H1 (cell line): ENCODE results near the gene CFAP157. TPM values are rescaled to one million over a fixed set of nuclear protein-coding genes. Genes with fewer than 3 reads are reported as not detected.

Experiments
- CTCF ChIA-PET: fragments of 300-600 bp; sonication (Branson Sonifier 250); formaldehyde crosslinking; loops from one replicate; lab custom pipeline; 2021; ENCODE audit not compliant: partially characterized antibody; lab: Charles Lee
- POLR2A ChIA-PET: fragments of 300-600 bp; sonication (Branson Sonifier 250); formaldehyde crosslinking; loops from one replicate; lab custom pipeline; 2021; ENCODE audit warnings: inconsistent platforms; ENCODE audit not compliant: partially characterized antibody; lab: Charles Lee
- DNase-seq, 2 experiments: peaks; one replicate each; pipeline versions ENCODE4 v3.0.0 to v3.0.0-alpha.2; 2010 to 2022; ENCODE audit warnings: low spot score in 2 of 2, low read depth in 1 of 2, mixed read lengths in 1 of 2
- FAIRE-seq: peaks from 2 replicates; lab custom pipeline; 2011; peaks lifted over from hg19 to GRCh38; lab: Jason Lieb, UNC
- H2AFZ ChIP-seq: 2 replicates; pipeline ENCODE4 v1.8.1; 2012; ENCODE audit warnings: low read length, inconsistent platforms
- H2AK5ac ChIP-seq: 2 replicates; pipeline ENCODE4 v1.6.1; 2013; ENCODE audit warnings: low read depth, low read length
- H2BK120ac ChIP-seq: replicated peaks from 2 replicates; pipeline ENCODE3; 2013; ENCODE audit warnings: low read depth, low read length, inconsistent platforms
- H2BK12ac ChIP-seq: 2 replicates; pipeline ENCODE4 v1.6.1; 2013; ENCODE audit warnings: low read depth, low read length
- H2BK15ac ChIP-seq: 2 replicates; pipeline ENCODE4 v1.6.1; 2013; ENCODE audit warnings: low read length
- H2BK20ac ChIP-seq: 2 replicates; pipeline ENCODE4 v1.6.1; 2013; ENCODE audit warnings: low read length
- H2BK5ac ChIP-seq: 2 replicates; pipeline ENCODE4 v1.6.1; 2013; ENCODE audit warnings: low read depth, low read length
- H3K14ac ChIP-seq: 2 replicates; pipeline ENCODE4 v1.6.1; 2013; ENCODE audit warnings: inconsistent platforms; ENCODE audit not compliant: insufficient read length
- H3K18ac ChIP-seq: 2 replicates; pipeline ENCODE4 v1.6.1; 2013; ENCODE audit warnings: low read length; ENCODE audit errors: extremely low read depth
- H3K23ac ChIP-seq: 2 replicates; pipeline ENCODE4 v1.6.1; 2013; ENCODE audit warnings: inconsistent platforms; ENCODE audit not compliant: insufficient read length
- H3K23me2 ChIP-seq: 2 replicates; pipeline ENCODE4 v1.6.1; 2013; ENCODE audit warnings: low read depth, low read length
- H3K27ac ChIP-seq: 2 replicates; pipeline ENCODE4 v1.6.1; 2011; ENCODE audit warnings: low read depth, low read length, inconsistent platforms
- H3K27me3 ChIP-seq, 4 experiments: replicated peaks in 1 of 4; 1 replicate in 1 of 4; 2 replicates in 3 of 4; pipeline versions ENCODE4 v1.6.1 to v1.8.1; 2011 to 2013; ENCODE audit warnings: low read length in 3 of 4, mild to moderate bottlenecking in 3 of 4, inconsistent platforms in 2 of 4, mixed read lengths in 2 of 4, moderate library complexity in 1 of 4; ENCODE audit not compliant: control insufficient read depth in 3 of 4, insufficient read depth in 3 of 4; ENCODE audit errors: extremely low read depth in 1 of 4
- H3K36me3 ChIP-seq, 4 experiments: 2 replicates each; pipeline versions ENCODE4 v1.6.1 to v1.8.1; 2011 to 2013; ENCODE audit warnings: mild to moderate bottlenecking in 4 of 4, low read length in 3 of 4, moderate library complexity in 2 of 4, control low read depth in 1 of 4, inconsistent platforms in 1 of 4; ENCODE audit not compliant: insufficient read depth in 4 of 4, control insufficient read depth in 2 of 4
- H3K4ac ChIP-seq: replicated peaks from 2 replicates; pipeline ENCODE3; 2013; ENCODE audit warnings: low read length, low read depth, mixed read lengths, inconsistent platforms; ENCODE audit not compliant: insufficient read length
- H3K4me1 ChIP-seq, 4 experiments: replicated peaks in 1 of 4; 1 replicate in 1 of 4; 2 replicates in 3 of 4; pipeline versions ENCODE4 v1.6.1 to v1.8.1; 2011 to 2013; ENCODE audit warnings: low read length in 3 of 4, inconsistent platforms in 2 of 4, mixed read lengths in 1 of 4; ENCODE audit not compliant: insufficient read depth in 4 of 4, control insufficient read depth in 3 of 4
- H3K4me2 ChIP-seq, 2 experiments: 2 replicates each; pipeline versions ENCODE4 v1.6.1 to v1.8.1; 2011 to 2013; ENCODE audit warnings: low read depth in 2 of 2, low read length in 2 of 2, control low read depth in 1 of 2, inconsistent platforms in 1 of 2, mild to moderate bottlenecking in 1 of 2; ENCODE audit not compliant: insufficient read depth in 1 of 2
- H3K4me3 ChIP-seq, 4 experiments: fragments of 200-600, 300-600 bp in 1 of 4; sonication (generic), shearing (Covaris generic), sonication (Bioruptor Twin) in 1 of 4; 2 replicates each; pipeline versions ENCODE4 v1.5.1 to v1.8.1; 2011 to 2016; ENCODE audit warnings: low read length in 4 of 4, low read depth in 3 of 4, control low read depth in 2 of 4, inconsistent platforms in 2 of 4, mild to moderate bottlenecking in 2 of 4, mixed read lengths in 1 of 4, moderate library complexity in 1 of 4; ENCODE audit not compliant: insufficient read depth in 2 of 4; ENCODE audit errors: extremely low read depth in 1 of 4
- H3K56ac ChIP-seq: replicated peaks from 2 replicates; pipeline ENCODE3; 2013; ENCODE audit warnings: low read depth, mild to moderate bottlenecking, mixed read lengths, low read length, inconsistent platforms; ENCODE audit not compliant: insufficient read length
- H3K79me1 ChIP-seq: 2 replicates; pipeline ENCODE4 v1.6.1; 2013; ENCODE audit warnings: low read depth, low read length, control low read depth
- H3K79me2 ChIP-seq, 2 experiments: 2 replicates each; pipeline versions ENCODE4 v1.6.1 to v1.8.1; 2012 to 2013; ENCODE audit warnings: low read length in 2 of 2, mild to moderate bottlenecking in 2 of 2, inconsistent platforms in 1 of 2; ENCODE audit not compliant: insufficient read depth in 2 of 2, control insufficient read depth in 1 of 2
- H3K9ac ChIP-seq, 4 experiments: replicated peaks in 1 of 4; 1 replicate in 1 of 4; 2 replicates in 3 of 4; pipeline versions ENCODE4 v1.6.1 to v1.8.1; 2011 to 2013; ENCODE audit warnings: low read depth in 3 of 4, low read length in 3 of 4, control low read depth in 2 of 4, mild to moderate bottlenecking in 2 of 4, moderate library complexity in 2 of 4, inconsistent platforms in 1 of 4; ENCODE audit errors: extremely low read depth in 1 of 4
- H3K9me3 ChIP-seq, 2 experiments: 2 replicates each; pipeline versions ENCODE4 v1.6.1 to v1.8.1; 2012 to 2013; ENCODE audit warnings: mild to moderate bottlenecking in 2 of 2, moderate library complexity in 2 of 2, control low read depth in 1 of 2, inconsistent platforms in 1 of 2, low read depth in 1 of 2, low read length in 1 of 2, mixed read lengths in 1 of 2; ENCODE audit not compliant: insufficient read depth in 2 of 2
- H4K20me1 ChIP-seq, 2 experiments: replicated peaks in 1 of 2; 2 replicates each; pipeline versions ENCODE3 to v1.8.1; 2011 to 2013; ENCODE audit warnings: inconsistent platforms in 2 of 2, low read length in 2 of 2, mild to moderate bottlenecking in 1 of 2; ENCODE audit not compliant: insufficient read depth in 2 of 2, control insufficient read depth in 1 of 2
- H4K5ac ChIP-seq: 2 replicates; pipeline ENCODE4 v1.6.1; 2013; ENCODE audit warnings: low read length, low read depth, mixed read lengths, inconsistent platforms; ENCODE audit not compliant: insufficient read length
- H4K8ac ChIP-seq: 2 replicates; pipeline ENCODE4 v1.8.0; 2013; ENCODE audit warnings: mild to moderate bottlenecking, moderate library complexity, low read length, inconsistent platforms; ENCODE audit not compliant: insufficient read depth; ENCODE audit errors: extremely low read depth
- H4K91ac ChIP-seq: replicated peaks from 2 replicates; pipeline ENCODE3; 2013; ENCODE audit warnings: low read length, mixed read lengths, inconsistent platforms; ENCODE audit not compliant: insufficient read length
- BCL11A ChIP-seq, 2 experiments: IDR thresholded peaks; one replicate each; pipeline ENCODE4 v1.6.1; 2011; ENCODE audit warnings: low read depth in 2 of 2, low read length in 2 of 2, mild to moderate bottlenecking in 2 of 2
- CBX5 ChIP-seq: fragments of 300-800, 300-1000 bp; sonication (generic); IDR thresholded peaks from 2 replicates; pipeline ENCODE4 v1.7.1; 2016; ENCODE audit warnings: antibody characterized with exemption, low read length, low read depth
- KDM1A ChIP-seq: fragments of 200-600, 300-600 bp; sonication (generic); IDR thresholded peaks from 2 replicates; pipeline ENCODE4 v1.7.1; 2016; ENCODE audit warnings: mild to moderate bottlenecking, low read length, borderline replicate concordance
- SAP30 ChIP-seq: fragments of 300-600 bp; sonication (generic); IDR thresholded peaks from 2 replicates; pipeline ENCODE4 v1.7.1; 2012; ENCODE audit warnings: low read length, moderate library complexity, mild to moderate bottlenecking, inconsistent platforms; ENCODE audit not compliant: insufficient read depth, insufficient replicate concordance
- SP4 ChIP-seq: IDR thresholded peaks from 2 replicates; pipeline ENCODE4 v1.6.1; 2012; ENCODE audit warnings: low read length, inconsistent platforms
- SUZ12 ChIP-seq: fragments of 200-600 bp; sonication (generic); IDR thresholded peaks from 2 replicates; pipeline ENCODE4 v1.6.1; 2012; ENCODE audit warnings: mild to moderate bottlenecking, inconsistent platforms, low read length, moderate library complexity, mixed read lengths
- WGBS, 2 experiments: shearing (Covaris generic) in 1 of 2; methylation state at CpG; one replicate each; pipeline versions ENCODE4 v1.1.6 to v1.1.7; 2013 to 2015; ENCODE audit warnings: low lambda C conversion rate in 2 of 2, mixed read lengths in 2 of 2, inconsistent platforms in 1 of 2, low coverage in 1 of 2, missing lambda C conversion rate in 1 of 2; ENCODE audit not compliant: insufficient replicate concordance in 2 of 2, insufficient coverage in 1 of 2, insufficient read length in 1 of 2; ENCODE audit errors: extremely low coverage in 1 of 2, missing lambda C conversion rate in 1 of 2; 5-methylcytosine and 5-hydroxymethylcytosine counted together
- polyA plus RNA-seq, 7 experiments: library from polyadenylated mRNA; depleted of rRNA in 3 of 7; stranded (reverse) in 5 of 7; unstranded in 2 of 7; fragments of >200 nt in 5 of 7; fragments of 200-250 nt in 2 of 7; gene quantifications; 1 replicate in 5 of 7; 2 replicates in 1 of 7; 4 replicates in 1 of 7; pipeline versions ENCODE4 v1.2.1 to v1.2.3, GENCODE V29; 2011 to 2013; ENCODE audit warnings: missing spikeins in 2 of 7, mixed read lengths in 2 of 7
- total RNA-seq: library from RNA; stranded (reverse); fragmentation: NEBNext Ultra II Directional; extraction: Animal tissue kit (Norgen Biotek cat#: 25700); gene quantifications from 2 replicates; pipeline ENCODE4 v1.2.1, GENCODE V29; 2021
- TF ChIP-seq, protein P1 (sequence below): IDR thresholded peaks from 2 replicates; pipeline ENCODE4 v1.6.1; 2012; ENCODE audit warnings: low read length, inconsistent platforms

Gene CFAP157
- total and polyA plus RNA-seq, 2 of the 8 experiments (the other 6 are each of a cell fraction or from before 2014, with no cell fraction given), result not detected

DNA sequence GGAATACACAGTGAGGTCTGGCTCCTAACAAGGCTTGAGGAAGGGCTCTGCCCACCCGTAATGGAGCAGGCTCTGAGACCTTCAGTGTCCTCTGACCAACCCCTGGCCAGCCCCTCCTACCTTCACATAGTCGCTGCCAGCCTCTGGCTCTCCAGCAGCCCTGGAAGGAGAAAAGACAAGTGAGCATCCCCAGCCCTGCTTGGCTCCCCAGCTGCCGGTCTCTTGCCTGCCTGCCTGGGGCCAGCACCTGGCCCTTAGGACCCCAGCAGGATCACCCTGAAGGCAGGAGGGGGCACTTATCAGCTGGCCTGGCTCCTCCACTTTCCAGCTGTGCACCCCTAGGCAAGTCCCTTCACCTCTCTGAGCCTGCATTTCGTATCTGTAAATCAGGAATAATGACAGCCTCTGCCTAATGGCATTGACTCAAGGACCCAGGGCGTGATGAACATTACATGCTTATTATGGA is 54.7 kb downstream of the CFAP157 start:
- H2BK15ac ChIP-seq, result 0 out of 2 replicates have a peak overlapping the region, but pooled peaks have one; percentile 61
- H3K27ac ChIP-seq, result no peak overlapping the region; the same call in 1 of the 2 replicates
- H2BK120ac ChIP-seq, result no peak overlapping the region
- no peak overlapping the region for H3K18ac ChIP-seq
- H2BK12ac ChIP-seq, result no peak overlapping the region
- H3K4me2 ChIP-seq, result 0 out of 4 replicates have a peak overlapping the region, but pooled peaks of 1 of the 2 experiments have one; percentile 32
- no peaks in the 10 kb centered on the region; a peak in 1 of 7 replicates for H3K27me3 ChIP-seq
- no peaks in the 10 kb centered on the region for H3K9me3 ChIP-seq
- TF ChIP-seq, protein P1, sequence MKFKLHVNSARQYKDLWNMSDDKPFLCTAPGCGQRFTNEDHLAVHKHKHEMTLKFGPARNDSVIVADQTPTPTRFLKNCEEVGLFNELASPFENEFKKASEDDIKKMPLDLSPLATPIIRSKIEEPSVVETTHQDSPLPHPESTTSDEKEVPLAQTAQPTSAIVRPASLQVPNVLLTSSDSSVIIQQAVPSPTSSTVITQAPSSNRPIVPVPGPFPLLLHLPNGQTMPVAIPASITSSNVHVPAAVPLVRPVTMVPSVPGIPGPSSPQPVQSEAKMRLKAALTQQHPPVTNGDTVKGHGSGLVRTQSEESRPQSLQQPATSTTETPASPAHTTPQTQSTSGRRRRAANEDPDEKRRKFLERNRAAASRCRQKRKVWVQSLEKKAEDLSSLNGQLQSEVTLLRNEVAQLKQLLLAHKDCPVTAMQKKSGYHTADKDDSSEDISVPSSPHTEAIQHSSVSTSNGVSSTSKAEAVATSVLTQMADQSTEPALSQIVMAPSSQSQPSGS, result no peak
- TF ChIP-seq KDM1A (peak; percentile 48; the same call in 1 of the 2 replicates), CBX5 (no peak), SUZ12 (no peak), SP4 (no peak), BCL11A (IDR thresholded peaks at IDR 0.05; ENCODE audit: low read depth in 2 of 2, low read length in 2 of 2) (no peak), SAP30 (no peak)
- ChIA-PET POLR2A (interaction anchor here (1.0 to 1.4 kb wide), 3 partner anchors 21 to 308 kb away, joined by 3 to 4 read pairs (median 3); no protein-coding TSS in a partner anchor), CTCF (interaction anchor here (0.6 to 14.6 kb wide), 8 partner anchors 8 to 1403 kb away, joined by 3 to 227 read pairs (median 3); partner anchors contain the start of genes CDK9 and SH2D3C)
- H3K79me1 ChIP-seq, result no peaks in the 10 kb centered on the region
- DNase-seq (no peak), FAIRE-seq (no peak)
- H3K14ac ChIP-seq, result no peak overlapping the region
- no peak overlapping the region for H2AFZ ChIP-seq
- no peaks in the 10 kb centered on the region for H3K23me2 ChIP-seq
- H3K56ac ChIP-seq, result no peak overlapping the region
- H3K36me3 ChIP-seq, result no peaks in the 10 kb centered on the region
- peak overlapping the region; percentile 34; the same call in 1 of the 2 replicates for H2BK20ac ChIP-seq
- no peaks in the 10 kb centered on the region for H4K20me1 ChIP-seq
- no peak overlapping the region for H2AK5ac ChIP-seq
- no peak overlapping the region for H4K5ac ChIP-seq
- no peak overlapping the region for H3K23ac ChIP-seq
- no peak overlapping the region for H4K91ac ChIP-seq
- no peak overlapping the region for H3K4ac ChIP-seq
- H4K8ac ChIP-seq, result no peak overlapping the region
- no peak overlapping the region for H3K9ac ChIP-seq
- H2BK5ac ChIP-seq, result no peak overlapping the region
- 74% methylated on average over 5 of the region's 5 CpGs; no CpG with 5 or more reads in 1 of the 2 experiments for WGBS, 2 experiments
- peaks cover 0 to 16% (median 13%) of the 10 kb centered on the region in 4 experiments; a peak in 6 of 7 replicates for H3K4me1 ChIP-seq
- H3K79me2 ChIP-seq, result no peaks in the 10 kb centered on the region
- H3K4me3 ChIP-seq, result no peak overlapping the region
